ENCODE measurements around the gene PRAMEF17.
"Not testable (repeated sequence)": the region's sequence is repeated elsewhere in the genome, so short reads cannot be mapped to it uniquely, and the experiment has no call there.

Gene PRAMEF17, protein sequence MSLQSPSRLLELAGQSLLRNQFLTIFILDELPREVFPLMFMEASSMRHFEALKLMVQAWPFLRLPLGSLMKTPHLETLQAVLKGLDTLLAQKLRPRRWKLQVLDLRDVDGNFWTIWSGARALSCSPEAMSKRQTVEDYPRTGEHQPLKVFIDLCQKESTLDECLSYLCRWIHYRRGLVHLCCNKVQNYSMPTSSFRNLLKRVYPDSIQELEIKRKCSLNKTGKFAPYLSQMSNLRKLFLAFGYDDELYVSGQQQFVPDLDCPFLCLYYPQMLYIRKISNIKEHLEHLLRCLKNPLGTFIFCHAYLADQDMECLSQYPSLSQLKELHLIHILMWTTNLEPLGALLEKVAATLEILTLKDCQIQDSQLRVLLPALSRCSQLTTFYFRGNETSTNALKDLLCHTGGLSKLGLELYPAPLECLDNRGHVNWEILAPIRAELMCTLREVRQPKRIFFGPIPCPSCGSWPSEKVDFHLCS

DNA sequence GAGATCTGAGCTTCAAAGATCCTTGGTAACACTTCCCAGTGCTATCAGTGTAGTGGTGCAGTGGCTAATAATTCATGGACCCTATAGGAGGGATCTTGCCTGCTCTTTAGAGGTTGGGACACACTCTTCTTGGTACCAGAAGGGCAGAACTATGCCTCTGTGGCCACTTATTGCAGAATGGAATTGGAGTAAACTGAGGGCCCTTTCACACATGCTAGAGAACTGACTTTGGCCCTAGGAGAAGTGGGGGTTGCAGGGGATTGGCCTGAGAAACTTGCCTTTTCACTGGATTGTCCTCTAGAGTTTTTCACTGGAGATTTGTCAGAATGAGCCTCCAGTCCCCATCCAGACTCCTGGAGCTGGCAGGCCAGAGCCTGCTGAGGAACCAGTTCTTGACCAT is at the start of gene PRAMEF17:
TSS of gene PRAMEF17 (plus strand) at position 301 of the 400 bp plus-strand sequence. CDS start at position 327, 26 bp downstream.
- not testable (repeated sequence) for DNase-seq (ENCODE audit: low read depth in 2 of 2)

GRCh38 chr1:13342496-13342895 is 46.9 kb upstream of the PRAMEF17 start:
- DNase-seq (ENCODE audit: low read depth in 2 of 2): not testable (repeated sequence)

DNA sequence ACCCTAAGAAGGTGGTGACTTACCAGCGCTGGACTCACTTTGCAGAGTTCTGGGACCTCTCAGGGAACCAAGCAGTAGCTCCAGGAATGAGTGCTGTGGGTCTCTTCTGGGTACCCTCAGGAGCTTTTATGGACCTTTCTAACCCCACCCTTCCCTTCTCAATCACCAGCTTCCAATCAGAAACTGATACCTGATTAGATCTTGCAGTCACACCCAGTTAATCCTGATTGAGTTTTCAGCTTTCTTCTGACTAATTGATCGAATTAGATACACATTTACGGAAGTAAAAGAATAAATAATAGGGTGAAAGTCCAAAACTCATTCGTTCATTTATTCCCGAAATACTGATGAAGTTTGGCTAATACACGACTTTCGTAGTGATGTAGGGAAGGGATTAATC is 42.4 kb upstream of the PRAMEF17 start, which contains the start of gene PRAMEF14:
TSS of gene PRAMEF14 (minus strand) at position 101 of the 400 bp plus-strand sequence. CDS start 1,820 bp downstream, outside the sequence.
- DNase-seq (ENCODE audit: low read depth in 2 of 2): not testable (repeated sequence)

DNA sequence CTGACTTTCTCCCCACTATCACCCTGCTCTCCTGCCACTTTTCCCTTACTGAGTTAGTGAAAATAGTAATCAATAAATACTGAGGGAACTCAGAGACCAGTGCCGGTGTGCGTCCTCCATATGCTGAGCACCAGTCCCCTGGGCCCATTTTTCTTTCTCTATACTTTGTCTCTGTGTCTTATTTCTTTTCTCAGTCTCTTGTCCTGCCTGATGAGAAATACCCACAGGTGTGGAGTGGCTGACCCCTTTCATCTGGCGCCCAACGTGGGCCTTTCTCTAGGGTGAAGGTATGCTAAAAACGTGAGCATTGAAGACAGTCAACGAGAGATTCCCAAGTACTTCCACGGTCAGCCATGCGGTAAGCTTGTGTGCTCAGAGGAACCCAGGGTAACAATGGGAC is 36.0 kb upstream of the PRAMEF17 start:
- not testable (repeated sequence) for DNase-seq (ENCODE audit: low read depth in 2 of 2)

DNA sequence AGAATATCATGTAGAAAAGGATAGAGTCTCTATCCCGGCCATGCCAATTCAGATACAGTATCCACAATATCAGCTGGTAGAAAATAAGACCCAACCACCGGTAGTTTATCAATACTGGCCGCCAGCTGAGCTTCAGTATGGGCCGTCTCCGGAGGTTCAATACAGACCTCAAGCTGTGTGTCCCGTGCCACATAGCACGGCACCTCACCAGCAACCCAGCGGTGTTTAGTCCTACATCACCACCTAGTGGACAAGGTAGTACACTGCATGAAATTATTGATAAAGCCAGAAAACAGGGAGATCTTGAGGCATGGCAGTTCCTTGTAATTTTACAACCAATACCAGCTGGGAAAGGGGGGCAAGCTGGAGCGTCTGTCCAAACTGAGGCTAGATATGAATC is 35.0 kb upstream of the PRAMEF17 start:
- not testable (repeated sequence) for DNase-seq (ENCODE audit: low read depth in 2 of 2)

GRCh38 chr1:13356774-13357173 is 32.7 kb upstream of the PRAMEF17 start:
- not testable (repeated sequence) for DNase-seq (ENCODE audit: low read depth in 2 of 2)

DNA sequence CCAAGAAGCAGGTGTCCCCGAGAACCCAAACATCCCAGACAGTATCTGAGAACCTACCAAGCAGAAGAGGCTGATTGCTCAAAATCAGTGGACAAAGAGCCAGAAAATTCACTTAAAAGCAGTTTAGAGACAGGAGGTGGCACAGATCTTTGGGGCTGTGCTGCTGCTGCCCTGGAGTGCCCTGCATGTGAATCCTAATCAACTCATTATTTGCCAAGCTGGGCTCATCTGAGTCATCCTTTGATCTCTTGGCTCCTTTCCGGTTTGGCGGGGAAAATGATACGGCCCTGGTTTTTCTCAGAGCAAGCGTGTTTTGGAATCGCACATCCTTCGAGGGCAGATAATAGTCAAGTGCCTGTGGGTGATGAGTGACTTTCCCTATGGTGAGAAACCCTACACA is 27.1 kb upstream of the PRAMEF17 start:
- DNase-seq (ENCODE audit: low read depth in 2 of 2): not testable (repeated sequence)

GRCh38 chr1:13364928-13365327 is 24.5 kb upstream of the PRAMEF17 start:
- DNase-seq (ENCODE audit: low read depth in 2 of 2): not testable (repeated sequence)

DNA sequence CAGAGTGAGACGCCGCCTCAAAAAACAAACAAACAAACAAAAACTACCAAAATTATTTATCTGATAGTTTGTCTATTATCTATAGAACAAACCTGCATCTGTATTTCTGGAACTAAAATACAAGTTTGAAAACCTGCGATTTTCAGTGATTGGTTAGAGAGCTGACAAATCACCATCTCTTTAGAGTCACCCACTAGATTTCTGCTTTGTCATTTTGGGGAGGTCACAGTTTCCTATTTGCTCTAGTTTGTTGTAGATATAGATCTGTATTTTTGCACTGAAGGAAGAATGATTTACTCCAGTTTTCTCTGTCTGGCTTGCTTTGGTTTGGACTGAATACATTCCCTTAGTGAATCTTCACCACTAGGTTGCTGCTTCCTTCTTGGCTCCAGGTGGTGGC is 22.9 kb upstream of the PRAMEF17 start:
- DNase-seq (ENCODE audit: low read depth in 2 of 2): not testable (repeated sequence)

DNA sequence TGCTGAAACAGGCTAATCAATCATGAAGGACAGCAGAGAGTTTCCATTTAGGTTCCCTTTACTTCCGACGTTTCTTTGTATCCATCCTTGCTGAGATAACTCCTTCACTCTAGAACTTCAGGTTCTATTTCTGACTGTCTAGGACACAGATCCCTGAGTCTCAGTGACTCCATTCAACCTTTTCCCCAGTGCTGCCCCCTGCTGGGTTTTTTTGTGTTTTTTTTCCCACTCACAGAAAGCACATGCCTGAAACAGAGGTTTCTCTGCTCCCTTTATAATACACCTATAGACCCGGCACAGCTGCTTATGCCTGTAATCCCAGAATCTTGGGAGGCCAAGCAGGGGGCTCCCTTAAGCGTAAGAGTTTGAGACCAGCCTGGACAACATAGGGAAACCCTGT is 20.9 kb upstream of the PRAMEF17 start:
- peak in 1 of 2 experiments; percentile 14 for DNase-seq (ENCODE audit: low read depth in 2 of 2)

DNA sequence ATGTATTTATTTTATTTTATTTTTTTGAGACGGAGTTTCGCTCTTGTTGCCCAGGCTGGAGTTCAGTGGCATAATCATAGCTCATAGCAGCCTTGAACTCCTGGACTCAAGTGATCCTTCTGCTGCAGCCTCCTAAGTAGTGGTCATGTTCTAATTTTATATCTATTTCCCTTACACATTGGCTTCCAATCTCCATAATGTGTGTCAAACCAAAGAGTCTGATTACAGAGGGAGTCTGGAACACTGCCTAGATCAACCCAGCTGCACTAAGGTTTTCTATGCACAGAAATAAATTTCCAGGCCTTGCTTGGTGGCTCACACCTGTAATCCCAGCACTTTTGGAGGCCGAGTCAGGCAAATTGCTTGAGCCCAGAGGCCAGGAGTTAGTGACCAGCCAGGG is 10.4 kb upstream of the PRAMEF17 start:
- not testable (repeated sequence) for DNase-seq (ENCODE audit: low read depth in 2 of 2)

DNA sequence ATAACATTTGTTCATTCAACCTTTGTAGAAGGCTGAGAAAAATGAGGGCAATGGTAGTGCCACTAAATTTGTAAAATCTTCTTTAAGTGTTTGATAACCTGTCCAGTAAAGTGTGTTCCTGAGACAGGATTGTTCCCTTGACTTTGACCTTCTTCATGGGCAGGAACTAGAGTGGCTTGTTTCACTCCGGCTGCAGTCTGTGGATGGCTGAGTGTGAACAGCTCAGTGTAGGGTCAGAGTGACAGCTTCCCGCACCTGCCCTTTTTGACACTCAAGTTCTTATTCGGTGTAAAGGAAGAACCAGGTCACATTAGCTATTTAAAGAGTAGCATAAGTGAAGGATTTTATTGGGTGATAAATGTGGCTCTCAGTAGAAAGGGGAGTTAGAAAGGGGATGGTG is 9.1 kb upstream of the PRAMEF17 start:
- DNase-seq (ENCODE audit: low read depth in 2 of 2): not testable (repeated sequence)

DNA sequence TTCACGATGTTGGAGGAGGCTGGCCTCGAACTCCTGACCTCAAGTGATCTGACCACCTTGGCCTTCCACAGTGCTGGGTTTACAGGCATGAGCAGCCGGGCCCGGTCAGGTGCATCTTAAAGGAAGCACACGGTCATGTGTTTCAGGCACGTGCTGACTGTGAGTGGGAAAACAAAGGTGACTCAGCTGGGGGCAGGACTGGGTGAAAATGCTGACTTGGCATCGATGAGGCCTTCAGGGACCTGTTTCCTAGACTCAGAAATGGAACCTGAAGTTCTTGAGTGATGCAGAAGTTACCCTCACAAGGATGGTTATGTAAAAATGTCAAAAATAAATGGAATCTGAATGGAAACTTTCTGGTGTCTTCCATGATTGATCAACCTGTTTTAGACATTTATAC is 3.6 kb downstream of the PRAMEF17 start:
- DNase-seq (ENCODE audit: low read depth in 2 of 2): not testable (repeated sequence)

GRCh38 chr1:13394761-13395160 is 5.3 kb downstream of the PRAMEF17 start:
- DNase-seq (ENCODE audit: low read depth in 2 of 2): not testable (repeated sequence)

DNA sequence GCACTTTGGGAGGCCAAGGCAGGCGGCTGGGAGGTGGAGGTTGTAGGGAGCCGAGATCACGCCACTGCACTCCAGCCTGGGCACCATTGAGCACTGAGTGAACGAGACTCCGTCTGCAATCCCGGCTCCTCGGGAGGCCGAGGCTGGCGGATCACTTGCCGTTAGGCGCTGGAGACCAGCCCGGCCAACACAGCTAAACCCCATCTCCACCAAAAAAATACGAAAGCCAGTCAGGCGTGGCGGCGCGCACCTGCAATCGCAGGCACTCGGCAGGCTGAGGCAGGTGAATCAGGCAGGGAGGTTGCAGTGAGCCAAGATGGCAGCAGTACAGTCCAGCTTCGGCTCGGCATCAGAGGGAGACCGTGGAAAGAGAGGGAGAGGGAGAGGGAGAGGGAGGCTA is 5.9 kb downstream of the PRAMEF17 start:
- not testable (repeated sequence) for DNase-seq (ENCODE audit: low read depth in 2 of 2)

DNA sequence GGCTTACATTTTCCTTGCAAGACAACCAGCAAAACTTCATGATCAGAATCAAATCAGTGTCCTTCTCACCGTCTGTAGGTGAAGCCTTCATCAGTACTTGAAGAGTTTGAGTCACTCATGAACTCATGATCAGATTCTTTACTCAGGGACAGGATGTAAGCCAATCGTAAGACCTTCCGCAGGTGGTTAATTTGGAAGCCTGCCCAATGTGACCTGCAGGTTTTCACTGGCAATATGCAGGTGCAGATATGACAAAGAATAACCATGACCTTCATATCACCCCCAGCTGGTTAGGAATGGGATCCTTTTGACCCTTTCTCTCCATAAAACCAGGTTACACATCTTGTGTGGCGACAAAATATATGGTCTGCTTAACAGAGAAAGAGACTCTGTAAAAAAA is 18.4 kb downstream of the PRAMEF17 start:
- DNase-seq (ENCODE audit: low read depth in 2 of 2): no peak

- DNase-seq (ENCODE audit: low read depth in 2 of 2): not testable (repeated sequence)
Measured at GRCh38 chr1:13410150-13410549, 20.7 kb downstream of the PRAMEF17 start, which contains the start of gene PRAMEF20. Gene PRAMEF20, plus strand, starts transcription at chr1:13410450. Its CDS starts 5,905 bp downstream, at chr1:13416355.

GRCh38 chr1:13430495-13430894 is 41.1 kb downstream of the PRAMEF17 start:
- no peak for DNase-seq (ENCODE audit: low read depth in 2 of 2)

DNA sequence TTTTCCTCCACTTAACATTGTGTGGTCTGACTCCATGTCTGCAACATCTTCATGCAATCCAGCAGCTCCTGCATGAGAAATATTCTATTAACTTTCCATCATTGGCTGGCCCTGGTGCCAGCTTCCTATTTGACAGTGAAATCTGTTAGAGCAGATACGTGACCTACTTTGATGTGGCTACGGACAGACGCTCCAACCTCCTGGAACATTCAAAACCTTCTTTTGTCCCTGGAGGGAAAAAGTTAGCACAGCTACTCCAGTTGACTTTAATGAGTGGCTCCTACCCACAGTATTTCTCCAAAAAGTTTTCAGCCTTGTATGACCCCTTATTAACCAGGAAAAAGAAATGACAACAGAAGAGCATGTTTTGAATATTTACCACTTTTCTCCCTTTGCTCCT is 42.8 kb downstream of the PRAMEF17 start:
- no peak for DNase-seq (ENCODE audit: low read depth in 2 of 2)

DNA sequence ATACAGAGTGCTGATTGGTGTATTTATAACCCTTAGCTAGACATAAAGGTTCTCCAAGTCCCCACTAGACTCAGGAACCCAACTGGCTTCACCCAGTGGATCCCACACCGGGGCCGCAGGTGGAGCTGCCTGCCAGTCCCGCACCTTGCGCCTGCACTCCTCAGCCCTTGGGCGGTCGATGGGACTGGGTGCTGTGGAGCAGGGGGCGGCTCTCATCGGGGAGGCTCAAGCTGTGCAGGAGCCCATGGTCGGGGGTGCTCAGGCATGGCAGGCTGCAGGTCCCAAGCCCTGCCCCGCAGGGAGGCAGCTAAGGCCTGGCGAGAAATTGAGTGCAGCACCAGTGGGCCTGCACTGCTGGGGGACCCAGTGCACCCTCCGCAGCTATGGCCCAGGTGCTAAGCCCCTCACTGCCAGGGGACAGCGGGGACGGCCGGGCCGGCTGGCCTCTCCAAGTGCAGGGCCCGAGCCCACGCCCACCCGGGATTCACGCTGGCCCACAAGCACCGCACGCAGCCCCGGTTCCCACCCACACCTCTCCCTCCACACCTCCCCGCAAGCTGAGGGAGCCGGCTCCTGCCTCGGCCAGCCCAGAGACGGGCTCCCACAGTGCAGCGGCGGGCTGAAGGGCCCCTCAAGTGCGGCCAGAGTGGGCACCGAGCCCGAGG is 44.4 kb downstream of the PRAMEF17 start:
- DNase-seq (ENCODE audit: low read depth in 2 of 2): not testable (repeated sequence)

GRCh38 chr1:13435458-13435857 is 46.0 kb downstream of the PRAMEF17 start:
- no peak for DNase-seq (ENCODE audit: low read depth in 2 of 2)

GRCh38 chr1:13439104-13439783 is 49.8 kb downstream of the PRAMEF17 start:
- DNase-seq (ENCODE audit: low read depth in 2 of 2): not testable (repeated sequence)
